ENCODE data around the gene EPB41.

Gene EPB41

GRCh38 chr1:28883242-28883616, 31.1 kb upstream of the EPB41 start:
- TF ChIP-seq SIN3A (IDR thresholded peaks at IDR 0.05; ENCODE audit: borderline replicate concordance, insufficient read depth, low read length) (no peak), POLR2AphosphoS5 (IDR thresholded peaks at IDR 0.05; ENCODE audit: low read depth, low read length) (no peak), FOXP2 (optimal IDR thresholded peaks at IDR 0.05; ENCODE audit: borderline replicate concordance, extremely low read depth, extremely low read length, insufficient read depth) (no peak), TAF1 (IDR thresholded peaks at IDR 0.05; ENCODE audit: borderline replicate concordance, insufficient read depth, low read length) (no peak)
- TF ChIP-seq, protein P1, sequence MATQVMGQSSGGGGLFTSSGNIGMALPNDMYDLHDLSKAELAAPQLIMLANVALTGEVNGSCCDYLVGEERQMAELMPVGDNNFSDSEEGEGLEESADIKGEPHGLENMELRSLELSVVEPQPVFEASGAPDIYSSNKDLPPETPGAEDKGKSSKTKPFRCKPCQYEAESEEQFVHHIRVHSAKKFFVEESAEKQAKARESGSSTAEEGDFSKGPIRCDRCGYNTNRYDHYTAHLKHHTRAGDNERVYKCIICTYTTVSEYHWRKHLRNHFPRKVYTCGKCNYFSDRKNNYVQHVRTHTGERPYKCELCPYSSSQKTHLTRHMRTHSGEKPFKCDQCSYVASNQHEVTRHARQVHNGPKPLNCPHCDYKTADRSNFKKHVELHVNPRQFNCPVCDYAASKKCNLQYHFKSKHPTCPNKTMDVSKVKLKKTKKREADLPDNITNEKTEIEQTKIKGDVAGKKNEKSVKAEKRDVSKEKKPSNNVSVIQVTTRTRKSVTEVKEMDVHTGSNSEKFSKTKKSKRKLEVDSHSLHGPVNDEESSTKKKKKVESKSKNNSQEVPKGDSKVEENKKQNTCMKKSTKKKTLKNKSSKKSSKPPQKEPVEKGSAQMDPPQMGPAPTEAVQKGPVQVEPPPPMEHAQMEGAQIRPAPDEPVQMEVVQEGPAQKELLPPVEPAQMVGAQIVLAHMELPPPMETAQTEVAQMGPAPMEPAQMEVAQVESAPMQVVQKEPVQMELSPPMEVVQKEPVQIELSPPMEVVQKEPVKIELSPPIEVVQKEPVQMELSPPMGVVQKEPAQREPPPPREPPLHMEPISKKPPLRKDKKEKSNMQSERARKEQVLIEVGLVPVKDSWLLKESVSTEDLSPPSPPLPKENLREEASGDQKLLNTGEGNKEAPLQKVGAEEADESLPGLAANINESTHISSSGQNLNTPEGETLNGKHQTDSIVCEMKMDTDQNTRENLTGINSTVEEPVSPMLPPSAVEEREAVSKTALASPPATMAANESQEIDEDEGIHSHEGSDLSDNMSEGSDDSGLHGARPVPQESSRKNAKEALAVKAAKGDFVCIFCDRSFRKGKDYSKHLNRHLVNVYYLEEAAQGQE (IDR thresholded peaks at IDR 0.05; ENCODE audit: insufficient read depth in 1 of 2, low read depth in 2 of 2, low read length in 2 of 2) = no peak

- TF ChIP-seq FOXP2 (optimal IDR thresholded peaks at IDR 0.05; ENCODE audit: borderline replicate concordance, extremely low read depth, extremely low read length, insufficient read depth) (no peak), TAF1 (IDR thresholded peaks at IDR 0.05; ENCODE audit: borderline replicate concordance, insufficient read depth, low read length) (no peak), POLR2AphosphoS5 (IDR thresholded peaks at IDR 0.05; ENCODE audit: low read depth, low read length) (no peak), SIN3A (IDR thresholded peaks at IDR 0.05; ENCODE audit: borderline replicate concordance, insufficient read depth, low read length) (no peak)
- TF ChIP-seq, protein P1 (IDR thresholded peaks at IDR 0.05; ENCODE audit: insufficient read depth in 1 of 2, low read depth in 2 of 2, low read length in 2 of 2) = no peak
Observed at GRCh38 chr1:28885472-28885877, 28.9 kb upstream of the EPB41 start.

- no peak for TF ChIP-seq TAF1 (IDR thresholded peaks at IDR 0.05; ENCODE audit: borderline replicate concordance, insufficient read depth, low read length)
- no peak for TF ChIP-seq SIN3A (IDR thresholded peaks at IDR 0.05; ENCODE audit: borderline replicate concordance, insufficient read depth, low read length)
- no peak for TF ChIP-seq POLR2AphosphoS5 (IDR thresholded peaks at IDR 0.05; ENCODE audit: low read depth, low read length)
- TF ChIP-seq, protein P1 (IDR thresholded peaks at IDR 0.05; ENCODE audit: insufficient read depth in 1 of 2, low read depth in 2 of 2, low read length in 2 of 2) = no peak
- TF ChIP-seq FOXP2 (optimal IDR thresholded peaks at IDR 0.05; ENCODE audit: borderline replicate concordance, extremely low read depth, extremely low read length, insufficient read depth) = no peak
Observed at GRCh38 chr1:28885977-28886730, 28.2 kb upstream of the EPB41 start.

- TF ChIP-seq, protein P1 (IDR thresholded peaks at IDR 0.05; ENCODE audit: insufficient read depth in 1 of 2, low read depth in 2 of 2, low read length in 2 of 2) = no peak
- TF ChIP-seq FOXP2 (optimal IDR thresholded peaks at IDR 0.05; ENCODE audit: borderline replicate concordance, extremely low read depth, extremely low read length, insufficient read depth) (no peak), POLR2AphosphoS5 (IDR thresholded peaks at IDR 0.05; ENCODE audit: low read depth, low read length) (no peak; the same call in 1 of the 2 replicates), SIN3A (IDR thresholded peaks at IDR 0.05; ENCODE audit: borderline replicate concordance, insufficient read depth, low read length) (no peak), TAF1 (IDR thresholded peaks at IDR 0.05; ENCODE audit: borderline replicate concordance, insufficient read depth, low read length) (0 out of 2 replicates have a peak, but pooled peaks have one; percentile 13)
Observed at GRCh38 chr1:28886731-28887418, 27.5 kb upstream of the EPB41 start.
